NT2/D1 (cell line): Measurements from ENCODE around the gene PIK3AP1.

Experiments
- DNase-seq: peaks from one replicate; pipeline ENCODE4 v3.0.0-alpha.2; 2011; ENCODE audit warnings: low read depth, low spot score
- H3K27me3 ChIP-seq: 2 replicates; pipeline ENCODE4 v1.6.0; 2011; ENCODE audit warnings: mild to moderate bottlenecking; ENCODE audit not compliant: insufficient read length, insufficient read depth
- H3K36me3 ChIP-seq: 2 replicates; pipeline ENCODE4 v1.6.1; 2011; ENCODE audit warnings: mild to moderate bottlenecking, low read length, mixed read lengths; ENCODE audit not compliant: insufficient read depth, insufficient read length
- H3K4me1 ChIP-seq: 2 replicates; pipeline ENCODE4 v1.5.1; 2011; ENCODE audit not compliant: insufficient read depth, insufficient read length
- H3K4me3 ChIP-seq: 2 replicates; pipeline ENCODE4 v1.5.1; 2011; ENCODE audit warnings: low read depth; ENCODE audit not compliant: insufficient read length
- H3K9ac ChIP-seq: 2 replicates; pipeline ENCODE4 v1.6.0; 2011; ENCODE audit warnings: low read depth; ENCODE audit not compliant: insufficient read length
- H3K9me3 ChIP-seq: 2 replicates; pipeline ENCODE4 v1.5.1; 2011; ENCODE audit warnings: mild to moderate bottlenecking, low read length; ENCODE audit not compliant: insufficient read depth
- SUZ12 ChIP-seq: IDR thresholded peaks from 2 replicates; pipeline ENCODE4 v1.6.1; 2011; ENCODE audit not compliant: insufficient read length, insufficient read depth; ENCODE audit errors: extremely low read depth
- YY1 ChIP-seq: IDR thresholded peaks from 2 replicates; pipeline ENCODE4 v1.6.1; 2011; ENCODE audit not compliant: insufficient read length, insufficient read depth
- ZNF274 ChIP-seq: IDR thresholded peaks from 2 replicates; pipeline ENCODE4 v1.6.1; 2011; ENCODE audit warnings: mild to moderate bottlenecking, low read depth, low read length

Gene PIK3AP1

DNA sequence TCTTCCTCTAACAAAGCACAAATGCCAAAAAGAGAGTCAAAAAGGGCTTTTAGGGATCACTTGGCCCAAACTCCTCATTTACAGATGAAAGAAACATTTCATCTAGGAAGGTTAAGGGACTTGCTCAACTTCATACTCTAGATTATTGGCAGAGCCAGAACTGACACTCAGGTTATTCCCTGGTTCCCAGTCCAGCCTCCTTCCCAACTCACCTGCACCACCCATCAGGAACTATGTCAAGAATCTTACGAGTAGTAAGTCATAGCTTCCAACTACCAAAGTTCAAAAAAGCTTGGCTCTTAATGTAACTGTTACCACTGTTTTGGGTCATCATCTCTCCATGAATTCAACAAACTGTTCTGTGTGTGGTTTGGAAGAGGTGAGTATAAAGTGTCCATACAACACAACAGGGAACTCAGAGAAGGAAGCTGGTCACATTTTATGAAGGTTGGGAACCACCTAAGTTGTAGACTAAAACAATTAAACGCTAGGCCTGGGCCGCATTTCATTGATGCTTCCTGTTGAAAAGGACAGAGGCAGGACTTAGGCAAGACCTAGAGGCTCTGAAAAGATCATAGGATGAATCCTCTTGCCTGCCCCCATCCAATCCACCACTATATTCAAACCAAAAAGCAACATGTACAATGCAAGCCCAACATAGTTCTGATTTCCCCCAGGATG lies 9.1 kb downstream of the PIK3AP1 start:
- no peak overlapping the region for H3K9ac ChIP-seq
- no peak for TF ChIP-seq SUZ12
- TF ChIP-seq YY1: no peak
- no peak for TF ChIP-seq ZNF274
- no peak overlapping the region for H3K4me3 ChIP-seq
- no peaks in the 10 kb centered on the region for H3K36me3 ChIP-seq
- no peaks in the 10 kb centered on the region for H3K27me3 ChIP-seq
- no peaks in the 10 kb centered on the region for H3K9me3 ChIP-seq
- DNase-seq: no peak
- no peaks in the 10 kb centered on the region for H3K4me1 ChIP-seq

DNA sequence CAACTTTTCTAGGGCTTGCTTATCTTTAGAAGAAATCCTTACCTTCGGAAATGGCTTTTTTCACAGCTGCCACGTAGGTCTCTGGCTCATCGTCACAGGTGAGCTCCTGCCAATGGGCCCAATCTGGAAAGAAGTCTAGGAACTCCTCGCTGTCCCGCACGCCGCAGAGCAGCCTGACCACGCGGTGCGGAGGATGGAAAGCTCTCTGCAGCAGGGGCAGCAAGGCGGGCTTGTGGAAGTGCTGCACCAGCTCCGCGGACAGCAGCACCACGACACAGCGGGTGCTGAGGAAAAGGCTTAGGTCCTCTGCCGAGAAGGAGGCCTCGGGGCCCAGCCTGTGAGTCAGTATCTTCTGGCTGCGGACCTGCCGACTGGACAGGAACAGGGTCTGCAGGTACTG lies 10.8 kb downstream of the PIK3AP1 start:
- Histone ChIP-seq H3K9me3 (no peaks in the 10 kb centered on the region), H3K4me1 (no peaks in the 10 kb centered on the region), H3K9ac (no peak overlapping the region), H3K36me3 (no peaks in the 10 kb centered on the region), H3K4me3 (no peak overlapping the region), H3K27me3 (no peaks in the 10 kb centered on the region)
- no peak for DNase-seq
- TF ChIP-seq ZNF274: no peak
- TF ChIP-seq YY1: no peak
- TF ChIP-seq SUZ12: no peak

DNA sequence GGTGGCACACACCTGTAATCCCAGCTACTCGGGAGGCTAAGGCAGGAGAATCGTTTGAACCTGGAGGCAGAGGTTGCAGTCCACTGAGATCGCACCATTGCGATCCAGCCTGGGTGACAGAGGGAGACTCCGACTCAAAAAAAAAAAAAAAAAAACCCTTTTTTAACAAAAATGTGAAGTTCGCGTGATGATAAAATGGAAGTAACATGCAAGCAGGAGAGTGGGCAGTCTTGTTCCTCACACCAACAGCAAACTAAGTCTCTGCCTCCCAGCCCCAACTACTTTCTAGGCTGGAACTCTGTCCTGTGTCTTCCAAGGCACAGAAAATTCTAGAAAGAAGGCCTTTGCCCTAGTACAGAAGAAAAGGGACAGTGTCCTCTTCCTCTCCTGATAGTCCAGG lies 11.3 kb downstream of the PIK3AP1 start:
- Histone ChIP-seq H3K4me1 (no peaks in the 10 kb centered on the region), H3K4me3 (no peak overlapping the region), H3K27me3 (no peaks in the 10 kb centered on the region), H3K9me3 (no peaks in the 10 kb centered on the region), H3K9ac (no peak overlapping the region), H3K36me3 (no peaks in the 10 kb centered on the region)
- DNase-seq: no peak
- TF ChIP-seq SUZ12 (no peak), YY1 (no peak), ZNF274 (no peak)

DNA sequence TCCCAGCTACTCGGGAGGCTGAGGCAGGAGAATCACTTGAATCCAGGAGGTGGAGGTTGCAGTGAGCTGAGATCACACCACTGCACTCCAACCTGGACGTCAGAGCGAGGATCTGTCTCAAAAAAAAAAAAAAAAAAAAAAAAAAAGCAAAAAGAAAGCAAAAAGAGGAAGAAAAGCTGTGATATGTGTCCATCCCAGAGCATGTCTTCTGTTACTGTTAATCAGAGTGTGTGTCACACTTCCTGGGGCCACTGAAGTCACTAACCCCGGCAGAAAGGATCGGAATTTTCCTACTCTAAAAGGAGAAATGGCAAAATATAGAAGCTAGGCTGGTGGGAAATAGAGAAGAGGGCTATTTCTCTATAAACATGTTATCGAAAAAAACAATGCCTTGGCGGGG lies 11.9 kb downstream of the PIK3AP1 start:
- no peak overlapping the region for H3K9ac ChIP-seq
- TF ChIP-seq YY1 (no peak), ZNF274 (no peak), SUZ12 (no peak)
- H3K4me1 ChIP-seq: no peaks in the 10 kb centered on the region

DNA sequence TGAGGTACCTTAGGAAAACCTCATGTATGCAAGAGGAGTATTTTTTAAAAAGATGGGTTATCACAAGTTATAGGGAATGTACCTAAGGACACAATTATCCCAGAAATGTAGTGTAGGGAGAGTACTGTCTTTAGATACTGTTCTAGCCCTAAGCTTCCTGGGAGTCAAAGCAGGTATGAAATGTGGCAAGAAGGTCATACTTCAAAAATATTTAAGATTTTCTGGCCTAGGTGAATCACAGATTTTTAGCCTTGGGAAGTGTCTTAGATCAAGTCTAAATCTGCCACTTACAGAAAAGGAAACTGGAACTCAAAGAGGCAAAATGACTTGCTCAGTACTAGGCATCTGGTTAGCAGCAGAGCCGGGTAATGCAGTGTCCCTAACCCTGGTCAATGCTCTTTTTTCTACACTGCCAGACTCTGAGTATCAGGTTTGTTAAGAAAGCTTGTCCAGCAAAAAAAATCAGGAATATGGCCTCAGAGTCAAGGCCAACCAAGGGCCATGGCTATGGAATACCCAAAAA lies 13.9 kb downstream of the PIK3AP1 start:
- Histone ChIP-seq H3K27me3 (no peaks in the 10 kb centered on the region), H3K9ac (no peak overlapping the region), H3K9me3 (no peaks in the 10 kb centered on the region), H3K4me3 (no peak overlapping the region), H3K36me3 (no peaks in the 10 kb centered on the region), H3K4me1 (no peaks in the 10 kb centered on the region)
- TF ChIP-seq YY1: no peak
- no peak for TF ChIP-seq SUZ12
- TF ChIP-seq ZNF274: no peak
- no peak for DNase-seq

More for the DNA sequence above, 11.9 kb downstream of the PIK3AP1 start:
- DNase-seq: no peak
- Histone ChIP-seq H3K4me3 (no peak overlapping the region), H3K9me3 (no peaks in the 10 kb centered on the region), H3K36me3 (no peaks in the 10 kb centered on the region), H3K27me3 (no peaks in the 10 kb centered on the region)

DNA sequence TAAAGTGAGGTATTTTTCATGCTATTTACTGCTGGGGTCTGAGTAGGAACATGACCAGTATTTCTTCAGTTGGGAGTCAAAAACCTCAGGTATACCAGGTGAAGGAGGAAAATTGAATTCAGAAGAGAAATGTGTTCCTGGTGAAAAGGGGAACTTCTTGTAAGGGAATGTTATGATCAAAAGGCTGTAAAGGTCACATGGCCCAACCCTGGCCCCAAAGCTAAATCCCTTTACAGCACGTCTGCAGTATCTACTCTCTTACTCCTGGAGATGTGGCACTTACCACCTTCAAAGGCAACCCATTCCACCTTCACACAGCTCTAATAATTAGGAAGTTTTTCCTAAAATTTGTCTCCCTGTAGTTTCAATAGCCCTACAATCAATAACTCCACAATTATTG lies 15.2 kb downstream of the PIK3AP1 start:
- no peak for DNase-seq
- Histone ChIP-seq H3K27me3 (no peaks in the 10 kb centered on the region), H3K4me1 (no peaks in the 10 kb centered on the region), H3K4me3 (no peak overlapping the region), H3K9ac (no peak overlapping the region), H3K9me3 (no peaks in the 10 kb centered on the region), H3K36me3 (no peaks in the 10 kb centered on the region)
- TF ChIP-seq SUZ12 (no peak), ZNF274 (no peak), YY1 (no peak)

DNA sequence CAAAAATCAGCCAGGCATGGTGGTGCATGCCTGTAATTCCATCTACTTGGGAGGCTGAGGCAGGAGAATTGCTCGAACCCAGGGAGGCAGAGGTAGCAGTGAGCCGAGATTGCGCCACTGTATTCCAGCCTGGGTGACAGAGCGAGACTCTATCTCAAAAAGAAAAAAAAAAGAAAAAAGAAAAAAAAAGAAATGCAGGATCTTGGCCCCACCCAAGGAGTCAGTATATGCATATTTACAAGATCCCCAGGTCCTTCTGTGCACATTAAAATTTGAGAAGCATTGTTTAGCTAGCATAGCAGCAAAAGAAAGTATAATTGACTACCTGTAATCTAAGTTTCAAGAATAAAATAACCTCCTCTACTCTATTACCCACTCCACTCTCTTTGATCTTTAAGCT lies 15.8 kb downstream of the PIK3AP1 start:
- H3K27me3 ChIP-seq: no peaks in the 10 kb centered on the region
- DNase-seq: no peak
- no peak overlapping the region for H3K9ac ChIP-seq
- no peaks in the 10 kb centered on the region for H3K36me3 ChIP-seq
- no peak overlapping the region for H3K4me3 ChIP-seq
- no peaks in the 10 kb centered on the region for H3K4me1 ChIP-seq
- TF ChIP-seq SUZ12: no peak
- no peak for TF ChIP-seq ZNF274
- no peak for TF ChIP-seq YY1
- H3K9me3 ChIP-seq: no peaks in the 10 kb centered on the region
